ENCODE results near the gene SIL1.

DNA sequence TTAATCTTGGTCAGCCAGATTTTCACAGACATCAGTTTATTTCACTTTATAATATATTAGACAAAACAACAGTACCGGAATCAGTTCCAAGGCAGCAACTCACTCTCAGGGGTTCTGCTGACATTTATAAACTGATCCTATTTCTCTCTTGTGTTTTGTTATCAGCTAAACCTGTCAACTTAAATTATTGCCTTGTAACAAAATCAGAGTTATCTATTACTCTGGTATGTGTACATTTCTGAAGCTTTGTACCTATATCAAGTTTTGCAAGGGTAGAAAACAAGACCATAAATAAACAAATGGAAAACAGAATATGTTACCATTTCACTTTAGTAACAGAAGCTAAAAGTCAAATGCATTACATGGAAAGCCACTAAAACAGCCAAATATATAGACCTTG, 122.1 kb downstream of the SIL1 start:
- TF ChIP-seq JUNB (IDR thresholded peaks at IDR 0.05): no peak
- no peak for TF ChIP-seq POLR2A (IDR thresholded peaks at IDR 0.05; ENCODE audit: low read length)
- TF ChIP-seq CTCF (IDR thresholded peaks at IDR 0.05): no peak
- TF ChIP-seq EP300 (IDR thresholded peaks at IDR 0.05): no peak
- TF ChIP-seq, protein P1, sequence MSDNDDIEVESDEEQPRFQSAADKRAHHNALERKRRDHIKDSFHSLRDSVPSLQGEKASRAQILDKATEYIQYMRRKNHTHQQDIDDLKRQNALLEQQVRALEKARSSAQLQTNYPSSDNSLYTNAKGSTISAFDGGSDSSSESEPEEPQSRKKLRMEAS (IDR thresholded peaks at IDR 0.05): no peak
- TF ChIP-seq BHLHE40 (IDR thresholded peaks at IDR 0.05; ENCODE audit: low read depth, low read length): no peak

Measured in A549 (cell line).